HTR-8/SVneo (cell line): ENCODE results near the gene CYSRT1.
A peak's percentile ranks its signal among the peaks of the same experiment; 100 is the strongest.

ENCODE experiments used
- DNase-seq: peaks from one replicate; pipeline ENCODE4 v3.0.0; 2011; ENCODE audit warnings: low spot score, mixed read lengths; ENCODE audit not compliant: insufficient read length
- FAIRE-seq: peaks from 2 replicates; lab custom pipeline; 2011; peaks lifted over from hg19 to GRCh38; lab: Jason Lieb, UNC

Gene CYSRT1

DNA sequence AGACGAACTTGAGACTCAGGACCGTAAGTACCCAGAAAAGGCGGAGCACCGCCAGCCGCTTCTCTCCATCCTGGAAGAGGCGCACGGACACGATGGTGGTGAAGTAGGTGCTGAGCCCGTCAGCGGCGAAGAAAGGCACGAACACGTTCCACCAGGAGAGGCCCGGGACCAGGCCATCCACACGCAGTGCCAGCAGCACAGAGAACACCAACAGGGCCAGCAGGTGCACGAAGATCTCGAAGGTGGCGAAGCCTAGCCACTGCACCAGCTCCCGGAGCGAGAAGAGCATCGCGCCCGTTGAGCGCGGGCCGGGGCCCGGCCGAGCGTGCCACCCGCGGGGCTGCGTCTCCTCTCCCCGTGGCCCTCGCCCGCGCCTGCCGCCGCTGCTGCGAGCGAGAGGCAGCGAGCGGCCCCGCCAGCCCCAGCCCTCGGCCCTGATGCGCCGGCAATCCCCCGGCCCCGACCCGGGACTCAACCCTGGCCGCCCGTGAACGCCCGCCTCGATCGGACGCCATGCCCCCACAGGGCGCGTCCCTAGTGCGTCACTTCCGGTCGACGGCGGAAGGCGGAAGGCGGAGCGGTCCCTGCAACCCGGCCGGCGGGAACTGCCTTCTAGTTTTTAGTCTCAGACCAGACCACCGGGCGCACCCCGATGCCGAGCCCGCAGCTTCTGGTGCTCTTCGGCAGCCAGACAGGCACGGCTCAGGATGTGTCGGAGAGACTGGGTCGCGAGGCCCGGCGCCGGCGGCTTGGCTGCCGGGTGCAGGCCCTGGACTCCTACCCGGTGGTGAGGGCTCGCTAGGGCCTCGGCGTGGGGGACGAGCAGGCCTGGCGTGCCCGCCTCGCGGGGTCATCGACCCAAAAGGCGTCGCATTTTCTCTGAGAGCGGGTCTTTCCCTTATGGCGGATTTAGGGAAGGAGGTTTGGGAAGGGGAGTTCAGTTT is 19.6 kb upstream of the CYSRT1 start, which contains the start of the genes NDOR1 and TMEM203:
Gene NDOR1 (plus strand): TSS at position 575 of the 944 bp plus-strand sequence. CDS start 78 bp downstream, at position 653.
Gene TMEM203 (minus strand): TSS at position 523 of the 944 bp plus-strand sequence. CDS start 234 bp downstream, at position 289.
- FAIRE-seq (peak; percentile 48), DNase-seq (peak; percentile 85)

DNA sequence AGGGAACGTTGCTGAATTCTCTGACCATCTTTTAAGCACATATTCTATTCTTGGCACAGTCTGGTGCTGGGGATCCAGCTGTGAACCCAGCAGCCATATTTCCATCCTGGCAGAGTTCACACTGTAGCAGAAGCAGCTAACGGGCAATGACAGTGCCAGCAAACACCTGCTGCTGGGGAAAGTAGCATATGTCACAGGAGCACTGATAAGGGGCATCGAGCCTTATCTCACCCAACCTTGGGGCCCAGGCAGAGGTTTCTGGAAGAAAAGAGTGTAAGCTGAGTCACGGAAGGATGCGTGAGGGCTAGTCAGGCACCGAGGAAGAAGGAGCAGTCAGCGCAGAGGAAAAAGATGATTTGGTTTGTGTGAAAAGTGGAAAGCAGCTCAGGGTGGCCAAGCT is 18.4 kb upstream of the CYSRT1 start:
- no peak for FAIRE-seq

DNA sequence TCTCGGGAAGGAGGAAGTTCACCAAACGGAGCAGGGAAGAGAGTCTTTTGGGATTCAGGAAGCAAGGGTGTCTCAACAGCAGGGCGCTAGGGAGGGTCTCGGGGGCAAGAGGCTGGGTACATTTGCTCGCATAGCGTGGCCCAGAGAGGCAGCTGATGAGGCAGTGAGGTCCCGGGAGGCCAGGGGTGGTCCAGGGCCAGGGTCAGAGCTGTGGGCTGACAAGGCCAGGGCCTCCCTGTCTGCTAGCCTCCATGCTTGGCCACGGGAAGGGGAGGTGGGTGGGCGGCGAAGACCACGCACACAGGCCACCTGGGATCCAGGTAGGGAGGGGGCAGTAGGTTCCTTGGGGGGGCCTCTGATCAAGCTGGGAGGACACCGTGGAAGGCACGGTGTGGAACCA is 13.4 kb upstream of the CYSRT1 start:
- DNase-seq = no peak
- FAIRE-seq = no peak

More for the DNA sequence above, 18.4 kb upstream of the CYSRT1 start:
- DNase-seq = no peak

DNA sequence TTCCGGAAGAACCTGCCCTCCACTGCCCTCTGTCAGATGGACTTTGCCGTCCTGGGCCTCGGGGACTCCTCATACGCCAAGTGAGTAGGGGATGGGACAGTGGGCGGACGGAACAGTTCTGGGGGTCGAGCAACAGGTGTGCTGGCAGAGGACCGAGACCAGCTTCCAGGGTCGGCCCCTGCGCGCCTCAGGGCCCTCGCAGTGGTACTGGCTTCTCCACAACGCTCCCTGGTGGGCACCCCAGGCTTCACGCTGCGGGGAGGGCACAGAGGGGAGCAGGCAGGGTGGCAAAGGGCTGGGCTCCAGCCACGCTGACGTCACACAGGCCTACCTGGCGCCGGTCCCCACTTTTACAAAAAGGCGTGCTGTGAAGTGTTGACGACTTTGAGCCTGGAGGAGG is 12.5 kb upstream of the CYSRT1 start:
- DNase-seq (no peak), FAIRE-seq (no peak)

DNA sequence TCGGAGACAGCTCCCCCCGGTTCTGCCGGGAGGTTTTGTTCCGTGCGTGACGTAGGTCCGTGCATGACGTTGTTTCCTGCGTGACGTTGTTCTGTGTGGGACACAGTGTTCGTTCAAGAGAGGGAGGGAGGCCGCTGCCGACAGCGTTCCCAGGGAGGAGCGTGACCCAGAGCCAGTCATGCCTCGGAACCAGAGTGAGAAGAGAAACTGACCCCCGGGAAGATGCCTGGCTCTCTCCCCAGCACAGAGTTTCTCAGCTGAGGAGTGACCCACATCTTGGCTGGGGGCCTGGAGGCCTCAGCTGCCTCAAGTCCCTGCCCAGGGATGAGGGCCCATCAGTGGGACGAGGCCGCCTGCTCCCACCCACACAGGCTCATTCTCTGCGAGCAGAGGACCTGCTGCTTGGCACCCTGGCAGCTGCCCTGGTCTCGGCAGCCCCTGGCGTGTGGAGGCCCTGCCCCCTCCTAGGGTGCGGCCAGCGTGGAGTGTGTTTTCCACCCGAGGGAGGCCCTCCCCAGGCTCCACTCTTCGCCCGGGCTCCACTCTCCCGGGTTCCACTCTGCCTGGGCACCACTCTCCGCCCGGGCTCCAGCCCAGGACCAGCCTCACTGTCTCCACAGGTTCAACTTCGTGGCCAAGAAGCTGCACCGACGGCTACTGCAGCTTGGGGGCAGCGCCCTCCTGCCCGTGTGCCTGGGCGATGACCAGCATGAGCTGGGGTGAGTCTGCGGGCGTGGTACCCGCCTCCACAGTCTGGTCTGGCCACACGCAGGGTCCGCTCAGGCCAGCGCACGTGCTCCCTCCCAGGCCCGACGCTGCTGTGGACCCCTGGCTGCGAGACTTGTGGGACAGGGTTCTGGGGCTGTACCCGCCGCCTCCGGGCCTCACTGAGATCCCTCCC is 11.6 kb upstream of the CYSRT1 start:
- DNase-seq (no peak), FAIRE-seq (no peak)

DNA sequence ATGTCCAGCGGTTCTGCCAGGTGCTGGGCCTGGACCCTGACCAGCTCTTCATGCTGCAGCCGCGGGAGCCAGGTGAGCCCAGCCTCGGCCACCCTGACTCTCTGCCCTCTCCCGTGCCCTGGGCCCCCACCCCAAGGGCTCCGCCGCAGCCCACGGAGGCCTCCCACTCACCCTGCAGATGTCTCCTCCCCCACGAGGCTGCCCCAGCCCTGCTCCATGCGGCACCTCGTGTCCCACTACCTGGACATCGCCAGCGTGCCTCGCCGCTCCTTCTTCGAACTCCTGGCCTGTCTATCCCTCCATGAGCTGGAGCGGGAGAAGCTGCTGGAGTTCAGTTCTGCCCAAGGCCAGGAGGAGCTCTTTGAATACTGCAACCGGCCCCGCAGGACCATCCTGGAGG is 10.4 kb upstream of the CYSRT1 start:
- FAIRE-seq (no peak), DNase-seq (no peak)

DNA sequence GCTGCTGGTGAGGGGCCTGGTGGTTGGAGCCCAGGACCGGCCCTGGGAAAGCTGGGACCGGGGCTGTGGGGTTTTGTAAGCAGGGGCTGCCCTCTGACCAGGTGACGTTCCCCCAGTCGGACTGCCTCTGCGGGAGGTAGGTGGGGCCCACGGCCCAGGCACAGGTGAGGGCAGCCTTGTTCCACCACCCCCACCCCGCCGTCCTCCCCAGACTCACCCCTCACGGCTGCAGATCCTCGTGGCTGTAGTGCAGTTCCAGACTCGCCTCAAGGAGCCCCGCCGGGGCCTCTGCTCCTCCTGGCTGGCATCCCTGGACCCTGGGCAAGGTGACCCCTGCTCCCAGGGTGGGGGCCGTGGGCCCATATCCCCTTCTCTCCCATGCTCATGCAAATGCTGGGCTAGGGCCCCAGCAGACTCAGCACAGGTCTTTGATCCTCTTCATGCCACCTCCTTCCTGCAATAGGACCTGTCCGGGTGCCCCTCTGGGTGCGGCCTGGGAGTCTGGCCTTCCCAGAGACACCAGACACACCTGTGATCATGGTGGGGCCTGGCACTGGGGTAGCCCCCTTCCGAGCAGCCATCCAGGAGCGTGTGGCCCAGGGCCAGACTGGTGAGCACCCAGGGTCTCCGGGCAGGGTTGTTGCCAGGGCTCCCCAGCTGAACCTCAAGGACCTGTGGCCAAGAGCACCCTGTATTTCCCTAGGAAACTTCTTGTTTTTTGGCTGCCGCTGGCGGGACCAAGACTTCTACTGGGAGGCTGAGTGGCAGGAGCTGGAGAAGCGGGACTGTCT is 9.6 kb upstream of the CYSRT1 start:
- DNase-seq (no peak), FAIRE-seq (no peak)

DNA sequence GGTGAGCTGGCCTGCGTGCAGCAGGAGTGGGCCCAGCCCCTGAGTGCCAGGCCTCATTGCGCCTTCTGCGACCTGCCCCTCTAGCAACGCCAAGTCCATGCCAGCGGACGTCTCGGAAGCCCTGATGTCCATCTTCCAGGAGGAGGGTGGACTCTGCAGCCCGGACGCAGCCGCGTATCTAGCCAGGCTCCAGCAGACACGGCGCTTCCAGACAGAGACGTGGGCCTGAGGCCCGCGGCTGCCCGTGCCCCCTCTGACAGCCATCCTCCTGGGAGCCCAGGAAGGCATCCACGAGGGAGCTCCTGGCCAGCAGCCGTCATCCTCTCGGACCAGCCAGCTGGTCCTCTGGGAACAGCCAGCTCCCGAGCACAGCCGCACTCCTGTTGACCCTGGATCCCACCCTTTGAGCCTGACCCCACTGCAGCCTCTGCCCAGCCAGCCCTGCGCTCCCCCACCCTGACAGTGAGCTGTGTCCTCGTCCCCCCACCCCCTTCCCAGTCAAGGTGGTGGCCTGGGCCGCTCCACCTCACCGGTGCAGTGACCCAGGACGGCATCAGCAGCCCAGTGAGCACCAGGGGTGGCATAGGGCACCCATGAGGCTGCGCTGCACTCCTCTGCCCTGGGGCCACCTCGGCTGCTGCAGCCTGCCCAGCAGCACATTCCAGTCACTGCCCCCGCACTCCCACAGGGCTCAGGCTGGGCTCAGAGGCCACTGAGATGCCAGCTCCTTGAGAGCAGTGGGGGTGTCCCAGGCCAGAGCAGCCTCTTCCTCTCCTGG is 8.6 kb upstream of the CYSRT1 start:
- DNase-seq (no peak), FAIRE-seq (no peak)

DNA sequence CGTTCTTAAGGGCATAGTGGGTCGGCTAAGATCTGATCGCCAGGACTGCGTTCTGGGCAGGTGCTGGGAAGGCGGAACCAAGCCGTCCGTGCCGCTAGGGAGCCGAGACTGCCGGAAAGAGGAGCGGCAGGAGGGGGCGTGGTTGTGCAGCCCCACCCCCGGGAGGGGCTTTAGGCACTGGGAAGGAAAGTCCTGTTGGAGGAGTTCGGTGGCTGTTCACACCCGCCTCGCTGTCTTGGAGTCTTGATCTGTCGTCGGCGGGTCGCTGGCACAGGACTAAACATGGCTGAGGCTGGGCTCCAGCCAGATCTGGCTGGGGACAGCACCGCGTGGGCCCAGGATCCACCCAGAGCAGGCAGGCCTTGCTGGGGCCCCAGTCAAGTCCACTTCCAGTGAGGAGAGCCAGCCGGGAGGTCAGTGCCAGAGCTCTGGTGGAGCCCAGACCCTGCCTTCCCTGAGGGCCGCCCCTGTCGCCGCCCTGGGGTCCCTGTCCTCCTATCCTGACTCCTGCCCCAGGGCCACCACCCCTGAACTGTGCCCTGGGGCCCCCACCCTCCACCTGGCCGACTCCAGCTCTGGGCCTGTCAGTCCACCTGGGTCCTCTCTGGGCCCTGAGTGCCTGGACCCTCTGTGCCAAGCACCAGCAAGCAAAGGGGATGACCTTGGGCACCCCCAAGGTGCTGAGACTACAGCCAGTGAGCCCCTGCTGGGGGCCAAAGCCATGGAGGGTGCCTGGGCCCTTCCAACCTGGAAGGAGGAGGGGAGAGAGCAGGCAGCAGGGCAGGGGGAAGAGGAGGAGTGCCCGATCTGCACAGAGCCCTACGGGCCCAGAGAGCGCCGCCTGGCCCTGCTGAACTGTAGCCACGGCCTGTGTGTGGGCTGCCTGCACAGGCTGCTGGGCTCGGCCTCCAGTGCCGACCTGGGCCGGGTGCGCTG is 7.4 kb upstream of the CYSRT1 start:
- FAIRE-seq = no peak
- no peak for DNase-seq

DNA sequence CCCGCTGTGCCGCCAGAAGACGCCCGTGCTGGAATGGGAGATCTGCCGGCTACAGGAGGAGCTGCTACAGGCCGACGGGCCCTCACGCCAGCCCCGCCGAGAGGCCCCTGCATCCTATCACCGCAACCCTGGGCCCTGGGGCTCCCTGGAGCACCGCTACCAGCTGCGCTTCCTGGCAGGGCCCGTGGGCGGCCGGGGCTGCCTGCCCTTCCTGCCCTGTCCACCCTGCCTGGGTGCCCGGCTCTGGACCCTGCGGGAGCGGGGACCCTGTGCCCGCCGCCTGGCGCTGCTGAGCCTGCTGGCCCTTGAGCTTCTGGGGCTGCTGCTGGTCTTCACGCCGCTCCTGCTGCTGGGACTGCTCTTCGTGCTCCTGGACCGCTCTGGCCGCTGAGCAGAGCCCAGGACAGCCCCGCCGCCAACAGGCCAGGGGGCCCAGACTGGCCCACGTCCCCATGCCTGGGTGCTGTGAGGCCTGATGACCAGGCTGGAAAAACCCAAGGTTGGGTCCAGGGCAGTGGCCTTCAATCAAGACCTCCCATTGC is 6.7 kb upstream of the CYSRT1 start:
- no peak for FAIRE-seq
- DNase-seq = no peak

DNA sequence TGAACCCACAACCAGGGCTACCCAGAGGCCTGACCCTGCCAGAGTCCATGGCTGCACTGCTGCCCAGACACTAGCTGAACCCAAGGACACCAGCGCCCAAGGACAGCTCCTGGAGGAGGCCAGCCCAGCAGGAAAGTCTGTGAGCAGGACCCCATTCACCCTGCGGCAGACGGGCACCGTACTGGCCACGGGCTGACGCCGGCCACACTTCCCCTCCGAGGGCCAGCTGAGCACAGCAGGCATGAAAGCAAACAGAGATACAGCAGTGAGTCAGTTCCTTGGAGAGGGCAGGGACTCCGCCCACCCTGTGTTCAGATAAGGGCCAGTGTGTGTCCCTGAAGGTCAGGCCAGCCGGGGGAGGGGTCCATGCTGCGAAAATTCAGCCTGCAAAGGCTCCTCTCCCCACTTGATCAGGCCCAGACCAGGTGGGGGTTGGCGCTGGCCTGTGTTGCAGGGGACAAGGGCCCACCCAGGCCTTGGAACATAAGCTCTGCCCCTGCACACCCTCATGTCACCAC is 6.2 kb upstream of the CYSRT1 start:
- FAIRE-seq = no peak
- DNase-seq = no peak

DNA sequence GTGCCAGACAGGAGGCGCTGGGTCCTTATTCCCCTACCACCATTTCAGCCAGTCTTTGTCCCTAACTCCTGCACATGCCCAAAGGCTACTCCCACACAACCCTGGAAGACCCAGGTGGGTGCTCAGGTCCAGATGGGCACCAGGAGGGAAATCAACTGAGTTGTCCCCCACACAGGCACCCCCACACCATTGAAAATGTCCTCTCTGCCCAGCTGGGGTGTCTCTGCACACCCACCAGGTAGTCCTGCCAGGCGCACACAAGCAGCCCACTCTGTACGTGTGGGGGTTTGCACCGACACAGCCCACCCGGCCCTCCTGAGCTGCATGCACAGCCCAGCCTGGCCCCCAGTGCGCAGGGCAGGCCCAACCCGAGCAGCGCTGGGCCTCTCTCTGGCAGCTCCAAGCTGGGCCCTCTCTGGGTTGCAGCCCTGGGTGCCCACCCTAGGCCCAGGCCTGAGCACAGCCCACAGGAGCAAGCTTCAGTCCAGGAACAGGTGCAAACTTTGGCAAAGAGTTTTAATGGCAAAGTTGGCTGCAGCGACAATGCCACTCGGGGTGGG is 5.1 kb upstream of the CYSRT1 start:
- no peak for FAIRE-seq

DNA sequence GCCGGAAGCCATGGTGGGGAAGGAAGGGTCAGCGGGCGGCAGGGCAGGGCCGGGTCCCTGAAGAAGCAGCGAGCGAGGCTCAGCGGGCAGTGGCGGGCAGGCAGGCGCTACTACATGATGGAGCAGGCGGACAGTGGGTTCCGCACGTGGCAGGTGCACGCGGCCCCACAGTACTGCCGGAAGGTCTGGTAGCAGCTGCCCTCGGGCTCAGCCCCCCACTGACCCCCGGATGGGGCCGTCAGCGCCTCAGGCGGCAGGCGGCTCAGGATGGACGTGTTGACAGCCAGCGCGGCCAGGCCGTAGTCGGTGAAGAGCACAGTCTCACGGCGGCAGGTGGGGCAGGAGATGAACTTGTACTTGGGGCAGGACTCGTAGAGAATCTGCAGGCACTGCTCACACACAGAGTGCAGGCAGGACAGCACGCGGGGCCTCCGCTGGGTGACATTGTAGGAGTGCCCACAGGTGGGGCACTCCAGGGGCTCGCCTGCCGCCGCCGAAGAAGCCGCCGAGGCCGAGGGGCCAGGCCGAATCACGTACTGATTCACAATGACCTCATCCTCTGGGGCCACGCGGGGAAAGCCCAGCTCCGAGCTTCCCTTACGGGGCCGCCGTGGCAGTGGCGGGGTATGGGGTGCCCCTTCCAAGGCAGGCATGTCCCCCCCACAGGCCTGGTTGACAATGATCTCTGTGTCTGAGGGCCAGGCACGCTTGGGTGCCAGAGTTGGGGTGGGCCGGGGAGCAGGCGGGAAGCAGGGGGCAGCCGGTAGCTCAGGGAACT is 4.5 kb upstream of the CYSRT1 start:
- DNase-seq = no peak
- no peak for FAIRE-seq

More for the DNA sequence above, 5.1 kb upstream of the CYSRT1 start:
- DNase-seq = no peak

DNA sequence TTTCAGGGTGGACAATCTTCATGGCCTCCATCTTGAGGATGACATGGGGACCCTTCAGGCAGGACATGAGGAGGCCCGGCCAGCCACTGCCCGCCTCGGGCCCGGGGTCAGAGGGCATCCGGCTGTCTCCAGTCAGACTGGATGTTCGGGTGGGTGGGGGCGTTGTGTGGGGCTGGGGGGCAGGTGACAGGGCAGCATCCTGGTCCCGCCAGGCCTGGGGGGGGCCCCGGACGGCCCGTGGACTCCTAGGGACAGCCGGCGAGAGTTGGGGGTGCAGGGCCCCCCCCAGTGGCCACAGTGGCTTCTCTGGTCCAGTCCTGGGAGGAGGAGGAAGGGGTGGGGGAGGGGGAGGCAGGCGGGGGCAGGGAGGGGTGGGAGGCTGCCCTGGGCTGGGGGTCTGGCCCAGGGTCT is 3.9 kb upstream of the CYSRT1 start:
- DNase-seq = no peak
- no peak for FAIRE-seq

DNA sequence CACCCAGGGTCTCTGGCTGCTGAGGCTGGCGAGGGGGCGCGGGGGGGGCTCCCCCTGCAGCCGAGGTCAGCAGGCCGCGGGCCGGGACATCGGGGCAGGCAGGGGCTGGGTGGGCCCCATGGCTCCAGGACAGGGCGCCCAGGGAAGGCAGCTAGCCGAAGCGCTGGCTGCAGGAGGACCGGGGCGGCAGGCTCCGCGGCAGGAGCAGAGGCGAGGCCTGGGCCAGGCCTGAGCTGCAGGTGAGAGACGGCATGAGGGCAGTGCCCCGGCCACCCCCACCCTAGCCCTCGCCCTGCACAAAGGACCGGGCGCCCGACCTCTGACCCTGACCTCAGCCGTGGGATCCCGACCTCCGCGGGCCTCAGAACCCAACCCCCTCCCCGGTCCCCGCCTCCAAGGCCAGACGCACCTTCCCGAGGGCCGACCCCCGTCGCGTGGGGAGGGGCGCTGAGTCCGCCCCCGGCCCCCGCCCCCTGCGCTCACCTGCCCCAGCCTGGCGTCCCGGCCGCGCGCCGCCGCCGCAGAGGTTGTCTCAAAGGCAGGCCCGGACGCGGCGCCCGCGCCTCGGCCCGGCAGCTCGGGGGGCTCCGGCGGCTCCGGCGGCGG is 3.4 kb upstream of the CYSRT1 start:
- no peak for FAIRE-seq

More for the DNA sequence above, 3.4 kb upstream of the CYSRT1 start:
- no peak for DNase-seq
